Caco-2 (cell line): Measurements from ENCODE around the gene ACAD9. TPM values are rescaled to one million over a fixed set of nuclear protein-coding genes. Genes with fewer than 3 reads are reported as not detected.

Experiments used
- BruUV-seq: library from RNA; stranded (reverse); fragments of 400-500 nt; replicated peaks from 2 replicates; lab custom pipeline; 2021; lab: Mats Ljungman, UMichigan
- CTCF ChIA-PET: fragments of 300-600 bp; sonication (Branson Sonifier 250); formaldehyde crosslinking; loops from one replicate; lab custom pipeline; 2022; ENCODE audit warnings: antibody characterized with exemption; lab: Charles Lee
- POLR2A ChIA-PET: fragments of 300-600 bp; sonication (Branson Sonifier 250); formaldehyde crosslinking; loops from one replicate; lab custom pipeline; 2022; ENCODE audit warnings: antibody characterized with exemption; lab: Charles Lee
- DNase-seq, 2 experiments: peaks; one replicate each; pipeline versions ENCODE4 v3.0.0 to v3.0.0-alpha.2; 2020 to 2022
- H3K27me3 ChIP-seq: replicated peaks from 2 replicates; pipeline ENCODE4 v1.6.0; 2011; ENCODE audit warnings: low read length; ENCODE audit not compliant: control insufficient read depth, insufficient read depth
- H3K36me3 ChIP-seq: 2 replicates; pipeline ENCODE4 v1.5.1; 2011; ENCODE audit warnings: low read length; ENCODE audit not compliant: control insufficient read depth, insufficient read depth
- H3K4me1 ChIP-seq: fragments of 250-450 bp; sonication (Bioruptor Pico); 2 replicates; pipeline ENCODE4 v1.5.1; 2020; ENCODE audit warnings: mild to moderate bottlenecking
- H3K4me3 ChIP-seq: 2 replicates; pipeline ENCODE4 v1.5.1; 2011; ENCODE audit warnings: low read depth, mild to moderate bottlenecking, control low read depth, low read length
- H3K9me3 ChIP-seq: fragments of 250-450 bp; sonication (Bioruptor Pico); 2 replicates; pipeline ENCODE4 v1.5.1; 2020; ENCODE audit warnings: mild to moderate bottlenecking, moderate library complexity
- H3K27ac Mint-ChIP-seq: one replicate; pipeline ENCODE4 v1.8.0; 2022; ENCODE audit warnings: mixed read lengths; ENCODE audit not compliant: unreplicated experiment
- H3K27me3 Mint-ChIP-seq: one replicate; pipeline ENCODE4 v1.8.0; 2022; ENCODE audit warnings: mixed read lengths; ENCODE audit not compliant: insufficient read depth, unreplicated experiment
- H3K36me3 Mint-ChIP-seq: one replicate; pipeline ENCODE4 v1.8.0; 2022; ENCODE audit warnings: mild to moderate bottlenecking, mixed read lengths; ENCODE audit not compliant: insufficient read depth, unreplicated experiment
- H3K4me1 Mint-ChIP-seq: one replicate; pipeline ENCODE4 v1.8.0; 2022; ENCODE audit warnings: low read depth, mixed read lengths; ENCODE audit not compliant: unreplicated experiment
- H3K4me3 Mint-ChIP-seq: one replicate; pipeline ENCODE4 v1.8.0; 2022; ENCODE audit warnings: mild to moderate bottlenecking, moderate library complexity, mixed read lengths; ENCODE audit not compliant: unreplicated experiment
- H3K9me3 Mint-ChIP-seq: one replicate; pipeline ENCODE4 v1.8.0; 2022; ENCODE audit warnings: mixed read lengths; ENCODE audit not compliant: unreplicated experiment
- CTCF ChIP-seq, 2 experiments: fragments of 200-600 bp in 1 of 2; IDR thresholded peaks; 1 replicate in 1 of 2; 2 replicates in 1 of 2; pipeline versions ENCODE4 v1.5.1 to v1.8.0; 2011 to 2022; ENCODE audit warnings: antibody characterized with exemption in 1 of 2, control low read depth in 1 of 2, inconsistent platforms in 1 of 2, low read depth in 1 of 2, low read length in 1 of 2, mild to moderate bottlenecking in 1 of 2, moderate library complexity in 1 of 2; ENCODE audit not compliant: insufficient read depth in 1 of 2, severe bottlenecking in 1 of 2, unreplicated experiment in 1 of 2
- intact Hi-C: fragments of 100-400 bp; cut with micrococcal nuclease; formaldehyde crosslinking; loops from one replicate; pipeline ENCODE4 v1.10.0; 2022; ENCODE audit not compliant: unreplicated experiment
- total RNA-seq: library from RNA; stranded (reverse); gene quantifications from 2 replicates; pipeline ENCODE4 v1.2.3, GENCODE V29; 2022

The ACAD9 gene
- total RNA-seq, 1 experiment from 2014 or later: 60.0 TPM

GRCh38 chr3:128847666-128848370 lies 31.6 kb upstream of the ACAD9 start:
- intact Hi-C loops: no loop called here
- Histone ChIP-seq H3K36me3 (no peaks in the 10 kb centered on the region), H3K27me3 (no peaks in the 10 kb centered on the region), H3K4me3 (no peak overlapping the region), H3K9me3 (no peaks in the 10 kb centered on the region), H3K4me1 (no peaks in the 10 kb centered on the region)
- no TSS peak for BruUV-seq
- ChIA-PET POLR2A (no interaction called here), CTCF (interaction anchor here (0.6 to 0.7 kb wide), 2 partner anchors 19 to 512 kb away, joined by 3 to 10 read pairs; no protein-coding TSS in a partner anchor)
- no peak for TF ChIP-seq CTCF (IDR thresholded peaks at IDR 0.05; ENCODE audit: insufficient read depth in 1 of 2, low read depth in 1 of 2, low read length in 1 of 2, severe bottlenecking in 1 of 2, unreplicated experiment in 1 of 2)
- no peak overlapping the region for H3K4me3 Mint-ChIP-seq
- no peak overlapping the region for H3K27ac Mint-ChIP-seq
- H3K36me3 Mint-ChIP-seq: no peaks in the 10 kb centered on the region
- H3K27me3 Mint-ChIP-seq: no peaks in the 10 kb centered on the region
- no peaks in the 10 kb centered on the region for H3K9me3 Mint-ChIP-seq
- no peak for DNase-seq
- H3K4me1 Mint-ChIP-seq: no peaks in the 10 kb centered on the region

GRCh38 chr3:128848936-128849335 lies 30.5 kb upstream of the ACAD9 start:
- Histone ChIP-seq H3K27me3 (no peaks in the 10 kb centered on the region), H3K9me3 (peaks cover 4% of the 10 kb centered on the region; the same call in 1 of the 2 replicates), H3K4me1 (no peaks in the 10 kb centered on the region), H3K4me3 (no peak overlapping the region), H3K36me3 (no peaks in the 10 kb centered on the region)
- ChIA-PET CTCF (no interaction called here), POLR2A (no interaction called here)
- Mint-ChIP-seq H3K4me3 (no peak overlapping the region), H3K4me1 (no peaks in the 10 kb centered on the region), H3K9me3 (peaks cover 1% of the 10 kb centered on the region), H3K36me3 (no peaks in the 10 kb centered on the region), H3K27ac (no peak overlapping the region), H3K27me3 (no peaks in the 10 kb centered on the region)
- no peak for TF ChIP-seq CTCF (IDR thresholded peaks at IDR 0.05; ENCODE audit: insufficient read depth in 1 of 2, low read depth in 1 of 2, low read length in 1 of 2, severe bottlenecking in 1 of 2, unreplicated experiment in 1 of 2)
- intact Hi-C loops: no loop called here
- no TSS peak for BruUV-seq
- no peak for DNase-seq

- Histone ChIP-seq H3K4me3 (no peak overlapping the region), H3K4me1 (no peaks in the 10 kb centered on the region), H3K27me3 (no peaks in the 10 kb centered on the region), H3K9me3 (peaks cover 10% of the 10 kb centered on the region; the same call in 1 of the 2 replicates), H3K36me3 (no peaks in the 10 kb centered on the region)
- Mint-ChIP-seq H3K27ac (no peak overlapping the region), H3K27me3 (no peaks in the 10 kb centered on the region), H3K4me1 (no peaks in the 10 kb centered on the region), H3K4me3 (no peak overlapping the region), H3K36me3 (no peaks in the 10 kb centered on the region), H3K9me3 (peaks cover 10% of the 10 kb centered on the region)
- intact Hi-C loops: loop anchor here (5.0 kb wide), 1 partner anchor 168 kb away; no protein-coding TSS in a partner anchor
- BruUV-seq: no TSS peak
- peak in 1 of 2 experiments; percentile 36 for DNase-seq
- CTCF ChIA-PET: interaction anchor here (0.7 kb wide), 1 partner anchor 271 kb away, joined by 4 read pairs; no protein-coding TSS in a partner anchor
- POLR2A ChIA-PET: no interaction called here
- peak; percentile 17 to 22 for TF ChIP-seq CTCF (IDR thresholded peaks at IDR 0.05; ENCODE audit: insufficient read depth in 1 of 2, low read depth in 1 of 2, low read length in 1 of 2, severe bottlenecking in 1 of 2, unreplicated experiment in 1 of 2)
Measured at GRCh38 chr3:128849911-128850455, 29.4 kb upstream of the ACAD9 start.
